Activated naive CD4-positive, alpha-beta T cell treated with Interleukin-2 at 50 U/mL for 16 hours (primary cell): ENCODE data around the gene MLST8.
A peak's percentile ranks its signal among the peaks of the same experiment; 100 is the strongest.

Experiments
- DNase-seq: peaks from one replicate; pipeline ENCODE4 v3.0.0-alpha.2; 2020

Gene MLST8

GRCh38 chr16:2209258-2210008 lies 4.2 kb downstream of the MLST8 start:
- no peak for DNase-seq

DNA sequence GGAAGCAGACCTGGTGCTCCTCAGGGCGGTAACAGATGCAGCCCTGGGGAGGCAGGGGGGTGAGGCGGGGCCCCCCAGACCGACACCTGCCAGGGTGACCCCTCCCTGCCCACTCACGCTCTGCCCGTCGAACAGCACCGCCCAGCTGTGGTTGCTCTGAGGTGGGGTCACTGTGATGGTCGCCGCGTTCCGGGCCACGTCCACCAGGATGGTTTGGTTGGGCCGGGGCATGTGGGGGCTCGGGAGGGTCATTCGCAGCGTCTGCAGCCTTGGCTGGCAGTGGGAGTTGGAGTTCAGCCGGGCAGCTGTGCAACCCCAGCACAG lies 4.7 kb downstream of the MLST8 start:
- no peak for DNase-seq

DNA sequence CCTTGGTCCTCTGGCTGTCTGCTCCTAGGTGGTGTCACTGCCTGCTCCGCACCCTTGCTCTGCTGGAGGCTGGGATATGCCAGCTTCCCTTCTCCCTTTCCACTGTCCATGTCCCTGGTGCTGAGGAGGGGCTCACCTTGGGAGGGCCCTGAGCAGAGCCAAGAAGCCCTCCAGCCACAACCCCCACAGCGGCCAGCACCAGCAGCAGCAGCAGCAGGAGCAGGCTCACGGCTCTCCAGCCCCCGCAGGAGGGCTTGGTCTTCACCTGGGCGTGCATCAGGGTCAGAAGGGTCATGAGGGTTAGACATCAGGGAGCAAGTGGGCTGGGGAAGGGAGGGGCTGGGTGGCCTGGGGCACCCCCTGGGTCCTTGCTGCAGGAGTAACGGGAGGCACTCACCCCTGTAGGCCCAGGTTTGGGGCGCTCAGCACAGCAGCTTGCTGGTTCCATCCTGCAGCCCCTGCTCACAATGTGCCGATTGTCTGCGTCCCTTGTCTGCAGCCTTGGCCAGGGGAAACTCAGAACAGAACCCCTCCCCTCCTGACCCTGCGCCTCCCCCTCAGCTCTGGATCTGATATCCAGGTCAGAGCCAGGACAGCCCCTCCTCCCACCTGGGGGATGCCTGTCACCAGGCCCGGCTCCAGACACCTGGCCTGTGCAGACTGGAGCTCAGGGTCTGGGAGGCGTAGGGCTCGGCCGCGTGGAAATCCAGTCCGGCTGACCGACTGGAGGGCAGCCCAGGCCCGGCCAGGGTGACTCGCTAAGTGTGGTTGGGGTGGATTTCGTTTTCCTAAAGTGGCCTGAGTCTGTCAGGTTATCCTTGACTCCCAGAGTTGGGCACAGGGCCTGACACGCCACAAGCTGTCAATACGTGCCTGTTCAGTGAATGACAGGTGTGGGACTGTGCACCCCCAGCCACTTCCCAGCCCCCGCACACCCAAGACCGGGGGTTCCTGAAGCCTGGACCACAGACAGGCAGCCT lies 5.4 kb downstream of the MLST8 start, which contains the start of gene BRICD5:
Gene BRICD5, minus strand, starts transcription at position 478 of the 980 bp plus-strand sequence. Its CDS starts 30 bp downstream, at position 448.
- no peak for DNase-seq

GRCh38 chr16:2211923-2212347 lies 6.7 kb downstream of the MLST8 start:
- DNase-seq = no peak

DNA sequence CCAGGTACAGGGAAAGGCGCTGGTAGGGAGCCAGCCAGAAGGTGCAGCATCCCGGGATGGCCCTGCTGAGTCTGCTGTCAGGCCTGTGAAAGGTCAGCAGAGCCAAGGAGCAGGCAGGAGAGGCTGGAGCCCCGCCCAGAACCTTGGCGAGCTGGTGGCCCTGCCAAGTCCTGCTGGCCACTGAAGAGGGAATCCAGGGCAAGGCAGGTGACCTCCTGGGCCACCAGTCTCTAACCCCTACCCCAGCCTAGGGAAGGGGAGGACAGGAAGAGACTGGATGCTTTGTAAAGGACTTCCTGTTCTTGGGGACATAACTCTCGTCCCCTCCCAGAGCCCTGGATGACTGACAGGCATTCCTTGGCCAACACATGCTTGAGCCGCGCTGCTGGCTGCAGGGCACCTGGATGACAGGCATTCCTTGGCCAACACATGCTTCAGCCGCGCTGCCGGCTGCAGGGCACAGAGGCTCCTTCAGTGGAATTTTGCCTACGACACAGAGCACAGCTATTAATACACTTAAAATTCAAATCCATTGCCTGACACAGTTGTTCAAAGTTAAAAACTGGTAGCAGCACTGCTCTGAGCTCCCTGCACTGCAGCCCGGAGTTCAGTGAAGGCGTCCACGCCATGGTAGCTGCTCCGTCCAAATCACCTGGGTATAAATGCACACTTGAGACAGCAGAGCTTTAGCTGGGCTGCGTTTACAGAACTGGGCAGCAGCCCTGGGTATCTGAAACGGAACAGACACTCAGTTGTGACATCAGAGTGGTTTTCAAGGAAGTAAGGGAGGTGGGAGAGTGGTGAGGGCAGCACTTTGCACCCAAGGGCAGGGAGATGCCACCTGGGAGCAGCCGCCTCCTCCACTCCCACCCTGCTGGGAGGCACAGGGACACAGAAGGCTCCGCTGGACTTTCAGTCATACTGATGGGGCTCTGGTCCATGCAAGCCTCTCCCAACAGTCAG lies 7.4 kb downstream of the MLST8 start:
- no peak for DNase-seq

DNA sequence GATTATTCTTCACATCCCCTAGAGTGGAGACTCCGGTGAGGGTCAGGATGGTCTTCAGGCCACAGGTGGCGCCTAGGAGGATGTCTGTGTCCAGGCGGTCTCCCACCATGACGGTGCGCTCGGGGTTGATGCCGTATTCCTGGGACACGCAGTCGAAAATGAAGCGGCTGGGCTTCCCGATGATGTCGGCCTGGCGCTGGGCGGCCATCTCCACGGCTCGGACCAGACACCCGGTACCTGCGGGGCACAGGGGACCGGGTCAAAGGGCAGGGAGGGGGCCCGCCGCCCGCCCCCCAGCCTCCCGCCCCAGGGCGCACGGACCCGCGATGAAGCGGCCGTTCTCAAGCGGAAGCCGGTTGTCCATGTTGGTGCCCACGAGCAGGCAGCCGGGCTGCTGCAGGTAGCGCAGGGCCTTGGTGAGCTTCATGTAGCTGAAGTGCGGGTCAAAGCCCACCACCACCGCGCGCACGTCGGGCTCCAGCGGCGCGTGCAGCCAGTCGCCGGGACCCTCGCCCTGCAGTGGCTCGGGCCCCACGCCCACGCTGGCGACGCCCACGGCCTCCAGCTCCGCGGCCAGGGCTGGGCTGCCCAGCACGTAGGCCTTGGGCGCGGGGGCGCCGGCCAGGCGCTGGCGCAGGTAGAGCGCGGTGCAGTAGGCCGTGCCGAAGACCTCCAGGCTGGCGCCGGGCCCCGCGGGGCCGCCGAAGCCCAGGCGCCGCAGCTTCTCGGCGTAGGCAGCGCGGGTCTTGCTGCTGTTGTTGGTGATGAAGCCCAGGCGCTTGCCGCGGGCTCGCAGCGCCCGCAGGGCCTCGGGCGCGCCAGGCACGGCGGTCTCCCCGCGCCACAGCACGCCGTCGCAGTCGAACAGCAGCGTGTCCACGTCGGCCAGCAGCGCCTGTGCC lies 8.8 kb downstream of the MLST8 start:
- DNase-seq = peak; percentile 13

- DNase-seq = no peak
Observed at GRCh38 chr16:2214719-2214968, 9.4 kb downstream of the MLST8 start, which contains the start of gene PGP. Gene PGP (minus strand): TSS chr16:2214840. CDS start chr16:2214777, 63 bp downstream.

DNA sequence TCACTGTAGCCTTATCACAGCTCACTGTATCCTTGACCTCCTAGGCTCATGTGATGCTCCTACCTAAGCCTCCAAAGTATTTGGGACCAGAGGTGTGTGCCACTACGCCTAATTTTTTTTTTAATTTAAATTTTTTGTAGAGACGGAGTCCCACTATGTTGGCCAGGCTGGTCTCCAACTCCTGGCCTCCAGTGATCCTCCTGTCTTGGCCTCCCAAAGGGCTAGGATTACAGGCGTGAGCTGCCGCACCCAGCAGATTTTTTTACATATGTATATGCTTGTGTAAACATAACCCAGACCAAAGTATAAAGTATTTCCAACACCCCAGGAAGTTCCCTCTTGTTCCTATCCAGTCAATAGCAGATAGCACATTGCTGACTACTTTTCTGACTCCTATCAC lies 11.1 kb downstream of the MLST8 start:
- no peak for DNase-seq

DNA sequence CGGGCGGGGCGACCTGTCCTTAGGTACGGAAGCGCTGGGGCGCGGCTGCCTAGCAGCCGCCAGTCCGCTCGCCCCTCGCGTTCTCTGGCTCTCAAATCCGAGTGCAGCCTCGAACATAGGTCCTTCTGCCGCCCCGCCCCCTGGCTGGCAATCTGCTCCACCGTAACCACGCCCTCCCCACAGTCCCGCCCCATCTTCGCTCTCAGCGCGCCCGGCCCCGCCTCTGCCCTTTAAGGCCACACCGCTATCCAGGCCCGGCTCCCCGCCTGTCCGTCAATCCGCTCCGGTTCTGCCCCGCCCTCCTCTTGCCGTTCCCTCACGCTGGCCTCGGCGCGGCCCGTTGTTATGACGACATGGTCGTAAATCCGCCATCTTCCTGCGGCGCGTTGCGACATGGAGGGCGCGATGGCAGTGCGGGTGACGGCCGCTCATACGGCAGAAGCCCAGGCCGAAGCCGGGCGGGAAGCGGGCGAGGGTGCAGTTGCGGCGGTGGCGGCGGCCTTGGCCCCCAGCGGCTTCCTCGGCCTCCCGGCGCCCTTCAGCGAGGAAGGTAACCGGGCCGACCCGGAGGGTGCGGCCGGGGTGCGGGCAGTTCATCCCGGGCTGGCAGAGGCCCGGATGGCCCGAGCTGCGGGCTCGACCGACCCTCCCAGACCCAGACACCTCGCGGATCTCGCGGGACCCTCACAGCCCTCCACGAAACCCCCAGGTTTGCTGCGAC lies 18.1 kb downstream of the MLST8 start, which contains the start of gene E4F1:
Gene E4F1, plus strand, starts transcription at position 371 of the 721 bp plus-strand sequence. Its CDS starts 23 bp downstream, at position 394.
- peak; percentile 100 for DNase-seq

- DNase-seq = peak; percentile 28
Observed at GRCh38 chr16:2223942-2224486, 18.8 kb downstream of the MLST8 start.

- no peak for DNase-seq
Observed at GRCh38 chr16:2226245-2226793, 21.1 kb downstream of the MLST8 start.

- no peak for DNase-seq
Observed at GRCh38 chr16:2226918-2227317, 21.7 kb downstream of the MLST8 start.

DNA sequence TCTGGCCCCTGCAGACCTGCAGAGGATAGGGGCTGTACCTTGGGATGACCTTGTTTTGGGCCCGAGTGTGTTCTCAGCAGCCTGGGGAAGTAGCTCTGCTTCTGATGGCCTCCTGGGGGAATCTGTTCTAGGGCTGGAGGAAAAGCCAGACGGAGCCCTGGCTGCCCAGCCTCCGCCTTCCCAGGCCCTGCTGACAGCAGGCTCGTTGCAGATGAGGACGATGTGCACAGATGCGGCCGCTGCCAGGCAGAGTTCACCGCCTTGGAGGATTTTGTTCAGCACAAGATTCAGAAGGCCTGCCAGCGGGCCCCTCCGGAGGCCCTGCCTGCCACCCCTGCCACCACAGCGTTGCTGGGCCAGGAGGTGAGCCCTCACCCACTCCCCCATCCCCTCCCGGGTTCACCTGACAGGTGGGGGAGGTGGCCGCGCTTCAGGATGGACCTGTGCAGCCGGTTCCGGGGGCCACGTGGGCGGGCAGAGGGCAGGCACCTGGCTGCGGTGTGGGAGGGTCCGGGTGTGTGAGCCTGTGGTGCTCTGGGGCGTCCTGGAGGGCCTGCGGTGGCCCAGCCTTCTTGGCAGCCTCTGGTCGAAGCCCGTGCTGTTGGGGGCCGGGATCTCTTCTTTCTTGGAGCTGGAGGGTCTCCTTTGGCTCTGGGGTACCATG lies 23.0 kb downstream of the MLST8 start:
- no peak for DNase-seq

DNA sequence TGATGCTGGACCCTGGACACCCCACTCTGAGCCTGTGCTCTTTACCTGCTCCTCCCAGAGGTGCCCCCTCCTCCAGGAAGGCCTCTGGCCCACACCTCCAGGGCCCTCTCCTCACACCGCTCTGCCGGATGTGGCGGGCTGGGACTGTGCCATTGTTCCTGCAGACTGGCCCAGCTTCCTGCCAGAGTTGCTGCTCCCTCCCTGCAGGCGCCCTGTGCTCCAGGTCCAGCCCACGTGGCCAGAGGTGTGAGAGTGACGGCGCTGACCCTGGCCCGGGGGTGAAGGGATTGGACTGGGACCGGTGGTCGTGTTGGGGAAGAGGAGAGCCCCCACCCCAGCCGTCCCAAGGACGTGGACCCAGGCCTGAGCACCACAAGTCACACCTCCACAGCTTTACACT lies 23.8 kb downstream of the MLST8 start:
- DNase-seq = no peak

DNA sequence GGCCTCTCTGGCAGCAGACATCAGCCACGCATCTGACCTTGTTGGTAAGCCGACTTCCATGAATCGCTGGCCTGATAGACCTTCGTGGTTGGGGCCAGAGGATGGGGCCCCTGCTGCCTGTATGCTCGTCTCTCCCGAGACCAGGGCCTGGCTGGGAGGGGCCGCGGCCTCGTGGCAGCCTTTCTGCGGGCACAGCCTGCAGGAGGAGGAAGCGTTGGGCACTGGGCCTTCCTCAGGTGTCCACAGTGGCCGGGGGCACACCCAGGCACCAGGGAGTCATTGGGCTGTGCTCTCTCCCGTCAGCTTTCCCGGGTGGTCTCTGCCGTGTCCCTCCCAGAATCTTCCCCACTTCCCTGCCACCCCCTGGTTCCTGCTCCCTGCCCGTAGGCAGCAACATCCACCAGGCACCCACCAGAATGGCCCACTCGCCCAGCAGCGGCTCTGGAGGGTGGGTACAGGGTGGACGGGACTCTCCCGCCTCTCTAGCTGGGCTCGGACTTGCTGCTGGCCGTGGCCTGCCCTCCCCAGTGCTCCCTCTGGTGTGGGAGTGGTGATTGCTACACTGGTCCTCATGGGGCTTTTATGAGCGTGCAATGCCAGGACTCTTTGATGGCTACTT lies 24.5 kb downstream of the MLST8 start:
- no peak for DNase-seq

- no peak for DNase-seq
Observed at GRCh38 chr16:2230376-2230775, 25.1 kb downstream of the MLST8 start.

- no peak for DNase-seq
Observed at GRCh38 chr16:2231016-2231931, 26.0 kb downstream of the MLST8 start.
